ENCODE measurements around the gene LIN52.

The LIN52 gene

DNA sequence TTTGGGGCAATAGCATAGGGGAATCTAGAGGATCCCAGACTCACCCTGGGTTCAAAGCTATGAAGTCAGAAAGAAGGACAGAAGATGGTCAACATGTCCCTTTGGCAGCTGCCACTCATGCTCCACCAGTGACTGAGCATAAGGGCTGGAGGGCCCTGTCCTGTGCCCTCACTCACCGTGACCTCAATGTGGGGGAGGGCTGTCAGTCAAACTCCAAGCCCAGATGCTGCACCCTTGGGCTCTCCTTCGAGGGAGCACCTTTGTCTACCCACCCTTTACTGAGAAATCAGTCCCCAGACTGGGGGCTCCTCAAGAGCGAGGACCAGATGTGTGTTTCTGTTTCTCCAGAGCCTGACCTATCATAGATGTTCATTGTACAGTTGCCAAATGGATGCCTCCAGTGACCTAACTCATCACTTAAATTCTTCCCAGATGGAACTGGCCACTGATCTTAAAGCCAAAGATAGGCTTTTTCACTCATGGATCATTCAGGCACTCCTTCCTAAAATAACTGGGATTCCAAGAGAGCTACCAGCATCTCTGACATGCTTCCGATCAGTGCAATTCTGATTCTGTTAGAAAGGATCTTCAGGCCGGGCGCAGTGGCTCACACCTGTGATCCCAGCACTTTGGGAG, 127.3 kb downstream of the LIN52 start:
- H3K27ac ChIP-seq (ENCODE audit: low read depth, low read length), result no peak overlapping the region
- H3K9ac ChIP-seq (ENCODE audit: low read length), result no peak overlapping the region
- H3K4me3 ChIP-seq (ENCODE audit: low read depth, low read length), result no peak overlapping the region
- no peaks in the 10 kb centered on the region for H3K36me3 ChIP-seq (ENCODE audit: control insufficient read depth, insufficient read depth, low read length)
- peaks cover 12% of the 10 kb centered on the region for H3K27me3 ChIP-seq (ENCODE audit: control insufficient read depth, insufficient read depth, low read length)
- no peaks in the 10 kb centered on the region for H3K4me1 ChIP-seq (ENCODE audit: control insufficient read depth, insufficient read depth, low read length)
- H3K9me3 ChIP-seq (ENCODE audit: control insufficient read depth, insufficient read depth, low read depth, low read length), result no peaks in the 10 kb centered on the region

DNA sequence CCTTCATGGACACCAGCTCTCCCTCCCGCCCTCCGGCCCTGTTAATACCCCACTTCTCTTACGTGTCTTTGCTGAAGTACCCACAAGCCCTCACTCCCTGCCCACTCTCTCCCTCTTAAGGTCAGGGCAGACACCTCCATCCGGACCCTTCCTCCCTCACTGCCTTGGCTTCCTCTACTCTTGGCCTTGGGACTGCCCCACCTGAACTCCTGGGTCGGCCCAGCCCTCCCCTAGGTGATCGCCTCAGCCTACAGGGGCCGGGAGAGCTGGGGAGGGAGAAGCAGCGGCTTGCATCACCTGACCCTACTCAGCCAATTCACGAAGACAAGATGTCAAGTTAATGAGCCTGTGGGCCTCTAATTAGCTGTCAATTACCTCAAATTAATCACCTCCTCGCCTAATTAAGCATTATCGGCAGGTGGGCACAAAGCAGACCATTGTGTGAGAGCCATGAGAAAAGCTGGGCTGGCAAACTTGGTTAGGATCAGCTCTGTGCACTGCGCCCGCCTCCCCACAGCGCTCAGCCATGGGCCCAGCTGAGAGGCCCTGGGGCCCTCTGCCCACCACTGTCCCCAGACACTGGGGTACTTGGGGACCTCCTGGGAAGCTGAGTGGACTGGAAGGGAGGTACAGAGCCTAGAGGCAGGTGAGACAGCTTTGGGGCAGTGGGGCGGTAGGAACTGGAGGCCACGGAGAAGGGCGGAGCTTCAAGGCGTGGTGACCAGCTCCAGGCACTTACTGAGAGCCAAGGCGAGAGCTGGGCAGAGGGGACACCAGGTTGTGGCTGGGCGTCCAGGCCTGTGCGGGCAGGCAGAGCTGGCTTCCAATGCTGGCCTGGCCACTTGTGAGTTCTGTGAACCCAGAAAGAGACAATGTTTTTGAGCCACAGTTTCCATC, 129.4 kb downstream of the LIN52 start:
- no peaks in the 10 kb centered on the region for H3K9me3 ChIP-seq (ENCODE audit: control insufficient read depth, insufficient read depth, low read depth, low read length)
- no peaks in the 10 kb centered on the region for H3K4me1 ChIP-seq (ENCODE audit: control insufficient read depth, insufficient read depth, low read length)
- H3K36me3 ChIP-seq (ENCODE audit: control insufficient read depth, insufficient read depth, low read length), result no peaks in the 10 kb centered on the region
- no peak overlapping the region for H3K4me3 ChIP-seq (ENCODE audit: low read depth, low read length)
- H3K27me3 ChIP-seq (ENCODE audit: control insufficient read depth, insufficient read depth, low read length), result peaks cover 33% of the 10 kb centered on the region
- no peak overlapping the region for H3K9ac ChIP-seq (ENCODE audit: low read length)
- no peak overlapping the region for H3K27ac ChIP-seq (ENCODE audit: low read depth, low read length)

- H3K4me3 ChIP-seq (ENCODE audit: low read depth, low read length), result no peak overlapping the region
- peaks cover 43% of the 10 kb centered on the region for H3K27me3 ChIP-seq (ENCODE audit: control insufficient read depth, insufficient read depth, low read length)
- no peak overlapping the region for H3K27ac ChIP-seq (ENCODE audit: low read depth, low read length)
- H3K4me1 ChIP-seq (ENCODE audit: control insufficient read depth, insufficient read depth, low read length), result no peaks in the 10 kb centered on the region
- no peak overlapping the region for H3K9ac ChIP-seq (ENCODE audit: low read length)
- H3K36me3 ChIP-seq (ENCODE audit: control insufficient read depth, insufficient read depth, low read length), result no peaks in the 10 kb centered on the region
- H3K9me3 ChIP-seq (ENCODE audit: control insufficient read depth, insufficient read depth, low read depth, low read length), result no peaks in the 10 kb centered on the region
Observed at GRCh38 chr14:74216671-74217070, 131.9 kb downstream of the LIN52 start.

- H3K4me3 ChIP-seq (ENCODE audit: low read depth, low read length), result no peak overlapping the region
Observed at GRCh38 chr14:74217672-74218448, 133.1 kb downstream of the LIN52 start.

GRCh38 chr14:74218462-74218861, 133.7 kb downstream of the LIN52 start:
- Histone ChIP-seq H3K27ac (ENCODE audit: low read depth, low read length) (no peak overlapping the region), H3K9me3 (ENCODE audit: control insufficient read depth, insufficient read depth, low read depth, low read length) (no peaks in the 10 kb centered on the region), H3K9ac (ENCODE audit: low read length) (no peak overlapping the region), H3K4me1 (ENCODE audit: control insufficient read depth, insufficient read depth, low read length) (no peaks in the 10 kb centered on the region), H3K4me3 (ENCODE audit: low read depth, low read length) (no peak overlapping the region), H3K36me3 (ENCODE audit: control insufficient read depth, insufficient read depth, low read length) (no peaks in the 10 kb centered on the region), H3K27me3 (ENCODE audit: control insufficient read depth, insufficient read depth, low read length) (peaks cover 46% of the 10 kb centered on the region)

More at GRCh38 chr14:74217672-74218448, 133.1 kb downstream of the LIN52 start:
- Histone ChIP-seq H3K9ac (ENCODE audit: low read length) (no peak overlapping the region), H3K9me3 (ENCODE audit: control insufficient read depth, insufficient read depth, low read depth, low read length) (no peaks in the 10 kb centered on the region), H3K4me1 (ENCODE audit: control insufficient read depth, insufficient read depth, low read length) (no peaks in the 10 kb centered on the region), H3K27me3 (ENCODE audit: control insufficient read depth, insufficient read depth, low read length) (peaks cover 46% of the 10 kb centered on the region), H3K36me3 (ENCODE audit: control insufficient read depth, insufficient read depth, low read length) (no peaks in the 10 kb centered on the region), H3K27ac (ENCODE audit: low read depth, low read length) (no peak overlapping the region)

- Histone ChIP-seq H3K9ac (ENCODE audit: low read length) (no peak overlapping the region), H3K27me3 (ENCODE audit: control insufficient read depth, insufficient read depth, low read length) (peaks cover 46% of the 10 kb centered on the region), H3K36me3 (ENCODE audit: control insufficient read depth, insufficient read depth, low read length) (no peaks in the 10 kb centered on the region), H3K9me3 (ENCODE audit: control insufficient read depth, insufficient read depth, low read depth, low read length) (no peaks in the 10 kb centered on the region), H3K27ac (ENCODE audit: low read depth, low read length) (no peak overlapping the region), H3K4me1 (ENCODE audit: control insufficient read depth, insufficient read depth, low read length) (no peaks in the 10 kb centered on the region), H3K4me3 (ENCODE audit: low read depth, low read length) (no peak overlapping the region)
Observed at GRCh38 chr14:74219277-74220205, 134.8 kb downstream of the LIN52 start.

DNA sequence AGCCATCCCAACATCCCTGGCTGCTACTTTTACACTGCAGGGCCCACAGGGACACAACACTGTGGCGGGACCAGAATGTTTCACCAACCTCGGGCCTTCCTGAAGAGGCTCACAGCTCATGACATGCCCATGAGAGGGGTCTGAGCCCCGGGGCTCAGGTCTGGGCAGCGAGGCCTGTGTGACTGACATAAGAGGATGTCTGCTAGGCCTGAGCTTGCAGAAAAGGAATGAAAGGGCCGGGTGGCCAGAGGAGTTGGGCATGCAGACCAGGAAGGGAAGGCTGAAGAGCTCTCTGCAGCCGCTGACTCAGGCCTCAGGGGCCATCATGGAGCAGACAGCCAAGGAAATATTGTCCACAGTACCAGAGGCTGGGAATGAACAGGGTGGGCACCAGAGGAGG, 136.2 kb downstream of the LIN52 start:
- Histone ChIP-seq H3K4me1 (ENCODE audit: control insufficient read depth, insufficient read depth, low read length) (no peaks in the 10 kb centered on the region), H3K4me3 (ENCODE audit: low read depth, low read length) (no peak overlapping the region), H3K27me3 (ENCODE audit: control insufficient read depth, insufficient read depth, low read length) (peaks cover 41% of the 10 kb centered on the region)

DNA sequence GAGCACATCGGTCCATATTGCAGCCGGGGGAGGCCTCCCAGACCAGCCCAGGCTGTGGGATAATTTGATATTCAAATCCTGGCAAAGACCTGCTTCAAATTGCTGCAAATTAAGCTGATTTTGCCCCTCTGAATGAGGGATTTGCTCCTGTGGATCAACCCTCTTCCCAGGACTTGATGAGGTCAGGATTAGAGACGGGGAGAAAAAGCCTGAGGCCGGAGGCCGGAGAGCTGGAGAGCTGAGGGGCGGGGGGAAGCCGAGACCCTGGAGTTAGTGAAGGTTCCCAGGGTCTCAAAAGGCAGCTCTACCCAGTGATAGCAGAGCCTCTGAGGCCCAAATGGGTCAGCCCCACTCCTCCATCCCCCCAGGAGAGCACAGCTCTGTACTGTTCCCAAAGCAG, 137.0 kb downstream of the LIN52 start:
- Histone ChIP-seq H3K27me3 (ENCODE audit: control insufficient read depth, insufficient read depth, low read length) (peaks cover 38% of the 10 kb centered on the region), H3K4me3 (ENCODE audit: low read depth, low read length) (no peak overlapping the region), H3K4me1 (ENCODE audit: control insufficient read depth, insufficient read depth, low read length) (no peaks in the 10 kb centered on the region), H3K27ac (ENCODE audit: low read depth, low read length) (no peak overlapping the region), H3K9ac (ENCODE audit: low read length) (no peak overlapping the region), H3K36me3 (ENCODE audit: control insufficient read depth, insufficient read depth, low read length) (no peaks in the 10 kb centered on the region), H3K9me3 (ENCODE audit: control insufficient read depth, insufficient read depth, low read depth, low read length) (no peaks in the 10 kb centered on the region)

More for the DNA sequence above, 136.2 kb downstream of the LIN52 start:
- no peak overlapping the region for H3K27ac ChIP-seq (ENCODE audit: low read depth, low read length)
- H3K9ac ChIP-seq (ENCODE audit: low read length), result no peak overlapping the region
- no peaks in the 10 kb centered on the region for H3K36me3 ChIP-seq (ENCODE audit: control insufficient read depth, insufficient read depth, low read length)
- H3K9me3 ChIP-seq (ENCODE audit: control insufficient read depth, insufficient read depth, low read depth, low read length), result no peaks in the 10 kb centered on the region

- Histone ChIP-seq H3K27me3 (ENCODE audit: control insufficient read depth, insufficient read depth, low read length) (peaks cover 28% of the 10 kb centered on the region), H3K9me3 (ENCODE audit: control insufficient read depth, insufficient read depth, low read depth, low read length) (no peaks in the 10 kb centered on the region), H3K36me3 (ENCODE audit: control insufficient read depth, insufficient read depth, low read length) (no peaks in the 10 kb centered on the region), H3K4me1 (ENCODE audit: control insufficient read depth, insufficient read depth, low read length) (no peaks in the 10 kb centered on the region), H3K9ac (ENCODE audit: low read length) (no peak overlapping the region), H3K27ac (ENCODE audit: low read depth, low read length) (no peak overlapping the region), H3K4me3 (ENCODE audit: low read depth, low read length) (no peak overlapping the region)
Observed at GRCh38 chr14:74223016-74223415, 138.3 kb downstream of the LIN52 start.

DNA sequence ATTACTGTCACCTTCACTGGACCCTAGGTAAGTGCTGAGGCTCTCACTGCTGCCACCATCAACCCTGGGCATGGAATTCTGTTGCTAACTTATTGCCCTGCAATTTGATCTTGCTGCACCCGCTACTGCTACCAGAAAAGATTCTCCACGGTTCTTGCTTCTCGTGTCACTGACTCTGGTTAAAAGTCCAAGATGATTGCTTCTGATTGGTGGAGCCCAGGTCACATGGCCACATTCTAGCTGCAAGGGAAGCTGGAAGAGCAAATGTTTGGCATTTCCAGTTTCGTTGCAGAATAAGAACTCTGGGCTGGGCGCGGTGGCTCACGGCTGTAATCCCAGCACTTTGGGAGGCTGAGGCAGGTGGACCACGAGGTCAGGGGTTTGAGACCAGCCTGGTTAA, 147.0 kb downstream of the LIN52 start:
- Histone ChIP-seq H3K9ac (ENCODE audit: low read length) (no peak overlapping the region), H3K27me3 (ENCODE audit: control insufficient read depth, insufficient read depth, low read length) (peaks cover 62% of the 10 kb centered on the region), H3K4me3 (ENCODE audit: low read depth, low read length) (no peak overlapping the region), H3K4me1 (ENCODE audit: control insufficient read depth, insufficient read depth, low read length) (no peaks in the 10 kb centered on the region), H3K27ac (ENCODE audit: low read depth, low read length) (no peak overlapping the region), H3K9me3 (ENCODE audit: control insufficient read depth, insufficient read depth, low read depth, low read length) (peaks cover 8% of the 10 kb centered on the region), H3K36me3 (ENCODE audit: control insufficient read depth, insufficient read depth, low read length) (no peaks in the 10 kb centered on the region)

Data from HUES6 (cell line).